ENCODE data around the gene INSRR.

Gene INSRR

DNA sequence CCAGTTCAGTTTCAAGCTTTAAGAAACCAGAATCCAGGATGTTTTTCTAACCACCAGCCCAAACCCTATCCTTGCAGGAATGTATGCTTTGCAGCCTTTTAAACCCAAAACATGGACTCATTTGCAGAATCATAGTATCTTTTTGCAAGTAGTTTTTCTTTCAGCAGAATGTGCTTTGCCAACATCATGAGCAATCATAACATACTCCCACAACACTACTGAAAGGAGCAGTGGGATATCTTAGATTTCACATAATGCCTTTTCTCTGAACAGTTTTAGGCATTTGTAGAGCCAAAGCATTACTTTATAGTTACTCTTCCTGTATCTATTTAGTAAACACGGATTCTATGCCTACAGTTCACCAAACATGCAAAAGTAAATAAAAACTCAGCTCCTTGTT is 32.3 kb downstream of the INSRR start:
- no peak for DNase-seq

GRCh38 chr1:156823210-156823790 is 35.6 kb downstream of the INSRR start:
- DNase-seq: no peak

- DNase-seq: no peak
Measured at GRCh38 chr1:156822680-156823079, 36.2 kb downstream of the INSRR start.

- no peak for DNase-seq
Measured at GRCh38 chr1:156821801-156822200, 37.1 kb downstream of the INSRR start.

- DNase-seq: peak; percentile 63
Measured at GRCh38 chr1:156816561-156817328, 42.2 kb downstream of the INSRR start, which contains the start of gene SH2D2A. Gene SH2D2A (minus strand): TSS chr1:156816848. CDS start chr1:156816708, 140 bp downstream.

- no peak for DNase-seq
Measured at GRCh38 chr1:156815961-156816422, 42.9 kb downstream of the INSRR start.

DNA sequence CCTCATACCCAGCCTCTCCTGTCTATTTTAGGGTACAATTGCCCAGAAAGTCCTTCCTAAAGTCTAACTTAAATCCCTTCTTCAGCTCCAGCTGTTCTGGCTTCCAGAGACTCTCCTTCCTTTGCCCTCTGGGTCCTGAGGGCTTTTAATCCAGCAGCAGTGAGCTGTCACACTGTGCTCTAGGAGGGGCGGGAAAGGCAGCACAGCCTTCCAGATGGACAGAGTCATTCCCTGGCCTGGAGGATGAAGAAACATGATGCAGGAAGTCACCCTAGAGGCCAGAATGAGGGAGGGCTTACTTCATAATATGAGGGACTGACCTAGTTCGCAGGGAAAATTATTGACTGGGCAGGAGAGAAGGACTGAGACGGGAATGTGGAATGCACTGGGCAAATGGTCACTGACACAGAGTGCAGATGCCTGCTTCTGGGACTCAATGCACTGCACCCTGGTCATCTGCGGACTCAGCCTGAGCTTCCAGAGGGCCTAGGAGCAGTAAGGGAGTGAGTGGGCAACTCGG is 43.5 kb downstream of the INSRR start:
- DNase-seq: no peak

GRCh38 chr1:156814571-156815260 is 44.2 kb downstream of the INSRR start:
- DNase-seq: no peak

GRCh38 chr1:156813750-156814570 is 45.0 kb downstream of the INSRR start:
- DNase-seq: no peak

GRCh38 chr1:156813298-156813697 is 45.6 kb downstream of the INSRR start:
- DNase-seq: no peak

DNA sequence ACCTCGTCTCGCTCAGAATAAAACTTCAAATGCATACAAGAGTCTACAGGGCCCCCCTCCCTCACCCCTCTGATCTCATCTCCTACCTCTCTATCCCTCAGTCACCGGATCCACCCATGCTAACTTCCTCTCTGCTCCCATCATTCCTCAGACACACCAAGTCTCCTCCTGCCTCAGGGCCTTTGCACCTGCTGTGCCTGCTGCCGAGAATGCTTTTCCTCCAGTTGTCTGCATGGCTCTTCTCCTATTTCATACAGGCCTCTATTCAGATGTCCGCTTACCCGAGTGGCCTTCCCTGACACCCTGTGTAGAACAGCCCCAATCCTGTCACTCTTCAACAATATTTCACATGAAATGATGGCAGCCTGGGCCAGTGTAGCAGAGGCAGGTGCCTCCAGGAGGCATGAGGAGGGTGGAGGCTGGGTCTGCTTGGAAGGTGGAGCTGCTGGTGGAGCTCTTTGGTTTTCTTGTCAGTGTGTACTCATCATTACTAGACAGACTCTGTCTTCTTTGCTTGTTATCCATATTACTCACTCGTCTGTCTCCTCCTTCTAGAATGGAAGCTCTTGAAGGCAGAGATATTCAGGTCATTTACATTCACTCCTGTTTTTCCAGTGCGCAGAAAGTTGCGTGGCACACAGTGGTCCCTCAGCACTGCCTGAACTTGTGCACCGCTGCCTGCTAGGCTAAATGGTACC is 46.5 kb downstream of the INSRR start:
- DNase-seq: no peak

GRCh38 chr1:156811168-156811567 is 47.7 kb downstream of the INSRR start:
- no peak for DNase-seq

DNA sequence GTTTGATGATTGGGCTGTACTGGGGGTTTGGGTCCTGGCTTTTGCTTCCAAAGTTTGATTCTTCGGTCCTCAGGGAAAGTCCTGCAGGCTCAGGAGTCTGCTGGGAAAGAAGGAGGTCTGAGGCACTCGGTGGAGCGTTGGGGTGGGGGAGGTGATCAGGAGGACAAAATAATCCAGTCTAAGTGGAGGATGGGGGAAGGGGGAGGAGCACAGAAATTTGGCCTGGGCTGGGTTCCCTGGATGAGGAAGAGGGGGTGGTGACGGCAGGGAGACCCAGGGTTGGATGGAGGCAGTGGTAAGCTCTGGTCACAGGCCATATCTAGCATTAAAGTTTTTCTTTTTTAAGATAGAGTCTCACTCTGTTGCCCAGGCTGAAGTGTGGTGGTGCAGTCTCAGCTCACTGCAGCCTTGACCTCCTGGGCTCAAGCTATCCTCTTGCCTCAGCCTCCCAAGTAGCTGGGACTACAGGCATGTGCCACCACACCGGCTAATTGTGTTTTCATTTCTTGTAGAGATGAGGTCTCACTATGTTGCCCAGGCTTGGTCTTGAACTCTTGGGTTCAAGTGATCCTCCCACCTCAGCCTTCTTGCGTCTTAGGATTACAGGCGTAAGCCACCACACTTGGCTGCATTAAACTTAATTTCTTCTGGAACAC is 49.1 kb downstream of the INSRR start:
- DNase-seq: no peak

DNA sequence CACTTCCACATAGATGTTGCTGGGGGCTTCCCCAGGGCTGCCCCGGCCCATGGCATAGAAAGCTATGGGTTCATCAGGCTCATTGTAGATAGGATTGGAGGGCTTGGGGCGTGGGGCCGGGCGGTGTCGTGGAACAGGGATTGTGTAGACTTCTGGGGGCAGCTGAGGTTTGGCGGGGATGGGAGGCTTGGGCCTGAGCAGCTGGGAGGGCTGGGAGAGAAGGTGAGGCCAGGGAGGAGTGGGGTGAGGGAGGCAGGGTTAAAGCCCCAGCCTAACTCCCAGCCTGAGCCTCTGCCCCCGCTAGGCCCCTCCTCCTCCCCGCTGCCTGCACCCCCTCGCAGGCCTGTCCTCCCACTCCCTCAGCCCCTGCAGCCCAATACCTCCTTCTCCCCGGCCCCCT is 49.6 kb downstream of the INSRR start:
- DNase-seq: no peak

DNA sequence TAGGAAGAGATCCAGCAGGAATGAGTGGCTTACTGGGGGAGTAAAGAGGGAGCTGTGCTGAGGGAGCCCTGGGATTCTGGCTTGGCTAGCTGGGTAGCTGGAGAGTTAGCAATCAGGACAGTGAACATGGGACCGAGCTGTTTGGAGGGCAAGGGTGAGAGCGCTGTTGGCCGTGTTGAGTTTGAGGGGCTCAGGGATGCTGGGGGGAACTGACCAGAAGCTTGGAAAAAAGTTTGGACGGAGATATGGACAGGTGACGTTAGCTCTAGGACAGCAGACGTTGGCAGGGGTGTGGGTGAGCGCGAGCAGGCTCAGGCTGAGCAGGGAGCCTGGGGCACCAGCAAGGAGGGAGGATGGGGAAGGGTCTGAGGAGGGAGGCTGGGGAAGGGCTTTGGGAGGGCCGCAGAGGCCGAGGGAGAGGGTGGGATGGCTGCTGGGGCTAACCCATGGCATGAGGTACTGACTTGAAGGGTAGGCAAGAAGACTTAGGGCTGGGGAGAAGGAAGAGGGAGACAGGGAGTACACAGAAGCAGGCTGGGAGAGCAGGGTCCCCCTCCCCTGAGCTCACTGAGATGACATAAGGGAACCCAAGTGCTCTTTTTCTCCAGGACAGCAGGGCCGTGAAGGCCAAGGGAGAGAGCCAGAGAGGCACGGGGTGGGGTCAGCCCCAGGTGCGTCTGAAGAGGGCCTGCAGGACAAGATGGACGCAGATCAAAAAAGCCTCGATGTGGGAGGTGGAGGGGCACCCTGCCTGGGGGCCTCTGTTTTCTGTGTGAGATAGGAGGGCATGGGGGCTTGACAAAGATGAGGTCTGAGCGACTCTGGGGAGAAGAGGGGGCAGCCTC is 50.5 kb downstream of the INSRR start:
- no peak for DNase-seq

- DNase-seq: peak; percentile 19
Measured at GRCh38 chr1:156807627-156808026, 51.3 kb downstream of the INSRR start.

- no peak for DNase-seq
Measured at GRCh38 chr1:156806512-156807440, 52.1 kb downstream of the INSRR start.

GRCh38 chr1:156805766-156806511 is 53.0 kb downstream of the INSRR start:
- DNase-seq: no peak
